SK-N-MC (cell line): ENCODE data around the gene PARP1.

Experiments used
- EZH2 ChIP-seq: fragments of 200-600 bp; sonication (generic); IDR thresholded peaks from one replicate; pipeline ENCODE4 v1.6.1; 2017; ENCODE audit warnings: antibody characterized with exemption
- POLR2AphosphoS5 ChIP-seq: IDR thresholded peaks from 2 replicates; pipeline ENCODE4 v1.6.1; 2012; ENCODE audit warnings: mild to moderate bottlenecking, low read depth, low read length, borderline replicate concordance

- TF ChIP-seq EZH2: no peak
- TF ChIP-seq POLR2AphosphoS5: no peak
Observed at GRCh38 chr1:226446094-226446493, 38.2 kb upstream of the PARP1 start.
